SIG-M5 treated with dmso at 0.1 percent for 504 hours (cell line): ENCODE measurements around the gene BAHCC1.

Experiments used
- DNase-seq: peaks from one replicate; lab custom pipeline; 2025; ENCODE audit not compliant: unreplicated experiment; lab: John Stamatoyannopoulos, UW

The BAHCC1 gene

GRCh38 chr17:81489998-81490992, 95.0 kb downstream of the BAHCC1 start:
- no peak for DNase-seq

GRCh38 chr17:81491181-81491581, 95.9 kb downstream of the BAHCC1 start:
- DNase-seq = no peak

- DNase-seq = no peak
Observed at GRCh38 chr17:81491761-81492160, 96.5 kb downstream of the BAHCC1 start.

- DNase-seq = no peak
Observed at GRCh38 chr17:81492202-81492601, 96.9 kb downstream of the BAHCC1 start.

GRCh38 chr17:81492706-81493105, 97.4 kb downstream of the BAHCC1 start:
- DNase-seq = no peak

- DNase-seq = no peak
Observed at GRCh38 chr17:81493198-81494038, 98.2 kb downstream of the BAHCC1 start.

- peak; percentile 44 for DNase-seq
Observed at GRCh38 chr17:81494626-81495377, 99.5 kb downstream of the BAHCC1 start.

GRCh38 chr17:81498953-81499600, 103.8 kb downstream of the BAHCC1 start:
- DNase-seq = no peak

- no peak for DNase-seq
Observed at GRCh38 chr17:81499601-81499970, 104.3 kb downstream of the BAHCC1 start.

GRCh38 chr17:81500047-81500446, 104.8 kb downstream of the BAHCC1 start:
- DNase-seq = no peak

GRCh38 chr17:81502471-81503017, 107.3 kb downstream of the BAHCC1 start:
- no peak for DNase-seq

- no peak for DNase-seq
Observed at GRCh38 chr17:81503619-81504018, 108.4 kb downstream of the BAHCC1 start.

- no peak for DNase-seq
Observed at GRCh38 chr17:81508639-81509206, 113.5 kb downstream of the BAHCC1 start.

- peak; percentile 67 for DNase-seq
Observed at GRCh38 chr17:81509207-81509971, 114.1 kb downstream of the BAHCC1 start.

GRCh38 chr17:81509972-81510784, 114.9 kb downstream of the BAHCC1 start:
- no peak for DNase-seq

GRCh38 chr17:81510785-81511553, 115.7 kb downstream of the BAHCC1 start:
- no peak for DNase-seq

GRCh38 chr17:81511554-81511803, 116.2 kb downstream of the BAHCC1 start:
- no peak for DNase-seq
